Stomach smooth muscle (tissue), 2 donors: ENCODE data around the gene RDH11.
"Not testable (repeated sequence)": the region's sequence is repeated elsewhere in the genome, so short reads cannot be mapped to it uniquely, and the experiment has no call there.

Experiments used
- H3K27ac ChIP-seq: one replicate; pipeline ENCODE4 v1.7.0; 2013; ENCODE audit warnings: mild to moderate bottlenecking, low read length, inconsistent platforms
- H3K27me3 ChIP-seq, 2 donors: one replicate each; pipeline ENCODE4 v1.7.0; 2013; ENCODE audit warnings: low read length in 2 of 2; ENCODE audit not compliant: insufficient read depth in 2 of 2, control insufficient read depth in 1 of 2
- H3K36me3 ChIP-seq, 2 donors: one replicate each; pipeline ENCODE4 v1.7.0; 2013; ENCODE audit warnings: low read length in 2 of 2; ENCODE audit not compliant: control insufficient read depth in 2 of 2, insufficient read depth in 2 of 2
- H3K4me1 ChIP-seq: one replicate; pipeline ENCODE4 v1.7.0; 2013; ENCODE audit warnings: low read length; ENCODE audit not compliant: control insufficient read depth, insufficient read depth
- H3K4me3 ChIP-seq, 2 donors: one replicate each; pipeline ENCODE4 v1.7.0; 2013; ENCODE audit warnings: low read length in 2 of 2
- H3K9ac ChIP-seq, 2 donors: one replicate each; pipeline ENCODE4 v1.7.0; 2013; ENCODE audit warnings: low read length in 2 of 2, mild to moderate bottlenecking in 1 of 2
- H3K9me3 ChIP-seq, 2 donors: one replicate each; pipeline ENCODE4 v1.7.0; 2013; ENCODE audit warnings: low read length in 2 of 2; ENCODE audit not compliant: control insufficient read depth in 2 of 2
- donor health status: healthy.
- donor health status: Pancreatic carcinoma.

RDH11 gene

DNA sequence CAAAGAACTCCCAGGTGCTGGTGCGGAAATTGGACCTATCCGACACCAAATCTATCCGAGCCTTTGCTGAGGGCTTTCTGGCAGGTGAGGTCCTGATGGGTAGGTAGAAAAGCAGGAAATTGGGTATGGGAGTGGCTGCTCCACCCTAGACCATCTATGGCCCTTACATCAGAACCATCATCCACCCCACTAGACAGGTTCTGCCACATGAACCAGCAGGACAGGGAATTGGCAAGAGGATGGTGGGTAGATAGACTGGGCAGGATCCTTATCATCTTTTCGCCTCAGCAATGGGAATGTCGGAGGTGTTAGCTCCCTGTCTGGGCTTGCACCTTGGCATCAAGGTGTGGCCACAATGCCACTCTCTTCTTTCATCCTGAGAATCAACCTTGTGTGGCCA is 29.6 kb upstream of the RDH11 start:
- no peaks in the 10 kb centered on the region for H3K36me3 ChIP-seq
- H3K27me3 ChIP-seq: no peaks in the 10 kb centered on the region
- no peak overlapping the region for H3K27ac ChIP-seq
- no peaks in the 10 kb centered on the region for H3K9me3 ChIP-seq
- no peak overlapping the region for H3K9ac ChIP-seq
- peaks cover 10% of the 10 kb centered on the region for H3K4me1 ChIP-seq
- no peak overlapping the region for H3K4me3 ChIP-seq

DNA sequence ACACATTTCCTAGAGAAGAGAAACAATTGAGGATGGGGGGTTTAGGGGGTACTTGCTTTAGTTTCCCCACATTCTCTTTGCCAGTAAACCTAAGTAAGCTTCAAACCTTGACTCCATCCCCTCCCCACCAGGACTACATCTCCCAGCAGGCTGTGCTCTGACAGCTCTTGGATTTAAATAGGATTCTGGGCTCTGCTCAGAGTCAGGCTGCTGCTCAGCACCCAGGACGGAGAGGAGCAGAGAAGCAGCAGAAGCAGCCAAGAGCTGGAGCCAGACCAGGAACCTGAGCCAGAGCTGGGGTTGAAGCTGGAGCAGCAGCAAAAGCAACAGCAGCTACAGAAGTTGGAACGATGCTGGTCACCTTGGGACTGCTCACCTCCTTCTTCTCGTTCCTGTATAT is 26.7 kb upstream of the RDH11 start:
- Histone ChIP-seq H3K9me3 (no peaks in the 10 kb centered on the region), H3K36me3 (no peaks in the 10 kb centered on the region), H3K27me3 (no peaks in the 10 kb centered on the region), H3K4me1 (peaks cover 10% of the 10 kb centered on the region), H3K27ac (no peak overlapping the region), H3K9ac (no peak overlapping the region), H3K4me3 (peak overlapping the region in 1 of 2 donors; percentile 35)

GRCh38 chr14:67721875-67722274 is 26.3 kb upstream of the RDH11 start:
- Histone ChIP-seq H3K4me3 (peak overlapping the region in 1 of 2 donors; percentile 35), H3K36me3 (no peaks in the 10 kb centered on the region), H3K9ac (no peak overlapping the region), H3K4me1 (peaks cover 10% of the 10 kb centered on the region), H3K27ac (no peak overlapping the region), H3K9me3 (no peaks in the 10 kb centered on the region), H3K27me3 (no peaks in the 10 kb centered on the region)

DNA sequence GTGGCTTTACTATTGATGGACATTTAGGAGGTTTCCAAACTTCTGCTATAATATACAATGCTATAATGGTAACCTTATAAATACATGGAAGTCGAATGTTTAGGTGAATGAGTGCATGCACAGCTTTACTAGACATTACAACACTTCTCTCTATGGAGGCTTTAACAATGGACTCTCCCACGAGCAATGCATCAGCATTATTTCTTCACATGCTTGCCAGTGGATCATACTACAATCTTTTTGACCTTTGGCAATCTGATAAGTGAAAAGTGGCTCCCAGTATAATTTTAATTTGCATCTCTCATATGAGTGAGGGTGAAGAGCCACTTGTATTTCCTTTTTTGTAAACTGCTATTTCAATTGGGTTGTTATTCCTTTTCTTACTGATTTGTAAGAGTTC is 24.3 kb upstream of the RDH11 start:
- no peak overlapping the region for H3K4me3 ChIP-seq
- no peaks in the 10 kb centered on the region for H3K27me3 ChIP-seq
- H3K36me3 ChIP-seq: no peaks in the 10 kb centered on the region
- H3K9me3 ChIP-seq: no peaks in the 10 kb centered on the region
- no peak overlapping the region for H3K27ac ChIP-seq
- no peak overlapping the region for H3K9ac ChIP-seq
- H3K4me1 ChIP-seq: peaks cover 10% of the 10 kb centered on the region

DNA sequence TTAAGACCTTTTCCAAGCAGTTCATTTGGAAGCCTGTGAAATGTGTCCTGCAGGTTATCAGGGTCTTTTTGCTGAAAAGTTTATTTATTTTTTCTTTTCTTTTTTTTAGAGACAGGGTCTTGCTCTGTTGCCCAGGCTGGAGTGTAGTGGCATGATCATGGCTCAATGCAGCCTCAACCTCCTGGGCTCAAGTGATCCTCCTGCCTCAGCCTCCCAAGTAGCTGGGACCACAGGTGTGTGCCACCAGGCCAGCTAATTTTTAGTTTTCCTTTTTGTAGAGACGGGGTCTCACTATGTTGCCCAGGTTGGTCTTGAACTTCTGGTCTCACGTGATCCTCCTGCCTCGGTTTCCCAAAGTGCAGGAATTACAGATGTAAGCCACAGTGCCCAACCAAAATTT is 23.8 kb upstream of the RDH11 start:
- H3K9ac ChIP-seq, H3K27ac ChIP-seq, H3K36me3 ChIP-seq, H3K9me3 ChIP-seq, H3K4me3 ChIP-seq, H3K27me3 ChIP-seq: not testable (repeated sequence)
- H3K4me1 ChIP-seq: peaks cover 10% of the 10 kb centered on the region

DNA sequence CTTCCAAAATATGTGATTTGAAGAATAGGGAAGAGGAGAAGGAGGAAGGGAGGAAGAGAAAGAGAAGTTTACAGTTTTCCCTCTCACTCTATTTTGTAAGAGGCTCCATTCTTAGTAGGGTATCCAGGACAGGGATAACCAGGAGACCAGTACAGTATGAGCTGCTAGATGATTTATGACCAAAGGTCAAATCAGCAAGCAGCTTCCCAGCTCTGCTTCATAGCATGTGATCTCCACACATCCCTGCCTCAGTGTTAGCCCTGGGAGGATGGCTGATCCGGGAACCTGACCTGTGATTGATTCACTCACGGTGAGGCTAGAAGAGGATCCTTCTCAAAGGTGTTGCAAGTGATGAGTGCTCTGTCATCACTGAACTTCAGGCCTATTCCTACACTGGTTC is 22.7 kb upstream of the RDH11 start:
- Histone ChIP-seq H3K4me3 (no peak overlapping the region), H3K4me1 (peaks cover 10% of the 10 kb centered on the region), H3K9ac (no peak overlapping the region), H3K27me3 (no peaks in the 10 kb centered on the region), H3K36me3 (no peaks in the 10 kb centered on the region), H3K27ac (no peak overlapping the region), H3K9me3 (no peaks in the 10 kb centered on the region)

DNA sequence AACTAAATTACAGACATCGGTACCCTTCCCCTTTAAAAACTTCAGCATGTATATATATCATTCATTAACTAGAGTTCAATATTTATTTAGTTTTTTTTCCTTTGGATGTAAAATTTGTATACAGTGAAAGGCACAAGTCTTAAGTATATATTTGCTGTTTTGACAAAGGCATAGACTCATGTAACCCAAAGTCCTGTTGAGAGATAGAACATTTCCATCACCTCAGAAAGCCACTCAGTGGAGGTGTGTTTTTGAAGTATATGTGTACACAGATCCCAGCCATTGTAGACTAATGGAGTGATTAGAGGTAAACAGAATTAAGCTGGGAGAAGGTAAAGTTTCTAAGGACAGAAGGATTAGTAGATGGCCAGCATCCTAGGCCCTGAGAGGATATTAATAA is 21.5 kb upstream of the RDH11 start:
- H3K9me3 ChIP-seq: no peaks in the 10 kb centered on the region
- peaks cover 2% of the 10 kb centered on the region for H3K4me1 ChIP-seq

GRCh38 chr14:67710209-67710608 is 14.6 kb upstream of the RDH11 start:
- H3K4me1 ChIP-seq: no peaks in the 10 kb centered on the region
- H3K27ac ChIP-seq: no peak overlapping the region
- H3K27me3 ChIP-seq: no peaks in the 10 kb centered on the region
- H3K36me3 ChIP-seq: no peaks in the 10 kb centered on the region
- H3K9ac ChIP-seq: no peak overlapping the region
- H3K4me3 ChIP-seq: no peak overlapping the region
- H3K9me3 ChIP-seq: no peaks in the 10 kb centered on the region

More for the DNA sequence above, 21.5 kb upstream of the RDH11 start:
- H3K4me3 ChIP-seq: no peak overlapping the region
- H3K9ac ChIP-seq: no peak overlapping the region
- H3K27me3 ChIP-seq: no peaks in the 10 kb centered on the region
- no peak overlapping the region for H3K27ac ChIP-seq
- H3K36me3 ChIP-seq: no peaks in the 10 kb centered on the region

- H3K9ac ChIP-seq, H3K4me3 ChIP-seq, H3K27me3 ChIP-seq, H3K36me3 ChIP-seq, H3K4me1 ChIP-seq, H3K27ac ChIP-seq, H3K9me3 ChIP-seq: not testable (repeated sequence)
Observed at GRCh38 chr14:67709796-67710195, 14.2 kb upstream of the RDH11 start.

GRCh38 chr14:67709346-67709745 is 13.8 kb upstream of the RDH11 start:
- H3K27me3 ChIP-seq, H3K9me3 ChIP-seq, H3K4me1 ChIP-seq, H3K36me3 ChIP-seq, H3K27ac ChIP-seq, H3K9ac ChIP-seq, H3K4me3 ChIP-seq: not testable (repeated sequence)

DNA sequence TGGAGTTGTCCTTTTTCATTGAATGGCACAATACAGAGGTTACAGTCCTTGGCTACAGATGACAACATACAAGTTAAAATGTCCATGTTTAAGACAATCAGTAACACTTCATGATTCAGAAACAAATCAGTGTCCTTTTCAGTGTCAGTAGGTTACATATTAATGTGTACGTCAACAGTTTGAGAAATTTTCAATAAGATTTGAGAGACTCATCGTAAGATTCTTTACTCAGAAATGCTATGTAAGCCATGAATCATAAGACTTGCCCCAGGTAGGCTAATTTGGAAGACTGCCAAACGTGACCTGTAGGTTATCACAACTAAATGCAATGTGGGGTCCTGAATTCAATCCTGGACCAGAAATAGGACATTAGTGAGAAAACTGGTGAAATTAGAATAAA is 9.6 kb upstream of the RDH11 start:
- Histone ChIP-seq H3K9ac (no peak overlapping the region), H3K4me1 (no peaks in the 10 kb centered on the region), H3K36me3 (no peaks in the 10 kb centered on the region), H3K4me3 (no peak overlapping the region), H3K27me3 (no peaks in the 10 kb centered on the region), H3K27ac (no peak overlapping the region), H3K9me3 (no peaks in the 10 kb centered on the region)
